Measurements from ENCODE around the gene ING2. TPM values are rescaled to one million over a fixed set of nuclear protein-coding genes. Genes with fewer than 3 reads are reported as not detected.

The ING2 gene
- total and polyA plus RNA-seq, 10 of the 15 experiments (the other 5 are each of a cell fraction or from before 2014, with no cell fraction given): 3.3 to 16.1 (median 10.9) TPM

DNA sequence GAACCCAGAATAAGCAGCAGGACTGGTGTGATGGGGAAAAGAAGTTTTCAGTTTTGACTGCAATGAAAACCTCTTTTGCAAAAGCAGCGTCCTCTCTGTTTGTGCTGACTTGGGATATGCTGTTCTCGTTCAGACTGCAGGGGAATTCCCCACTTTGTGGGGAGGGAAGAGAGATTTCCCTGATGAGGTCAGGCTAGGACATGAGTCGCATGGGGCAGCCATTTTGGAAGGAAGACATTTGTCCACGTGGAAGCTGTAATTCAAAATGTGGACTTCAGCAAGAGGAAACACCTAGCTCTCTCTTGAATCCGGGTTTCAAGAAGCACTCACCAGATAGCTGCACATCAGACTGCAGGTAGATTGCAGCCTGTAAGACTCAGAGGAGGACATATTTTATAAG, 39.3 kb downstream of the ING2 start:
- Histone ChIP-seq H3K4me3 (no peak overlapping the region), H3K36me3 (ENCODE audit: control insufficient read depth in 2 of 2, insufficient read depth in 2 of 2, low read length in 1 of 2) (no peaks in the 10 kb centered on the region), H3K4me1 (ENCODE audit: control insufficient read depth, insufficient read depth, low read length) (no peaks in the 10 kb centered on the region), H3K9me3 (replicated peaks; ENCODE audit: control insufficient read depth, insufficient read depth, low read length) (no peaks in the 10 kb centered on the region; the same call in 2 of the 3 replicates), H2AFZ (ENCODE audit: control insufficient read depth, low read depth, low read length) (no peak overlapping the region), H3K27me3 (replicated peaks in 1 of 2; ENCODE audit: control insufficient read depth in 2 of 2, insufficient read depth in 2 of 2, low read length in 1 of 2) (no peaks in the 10 kb centered on the region), H3K9ac (ENCODE audit: control insufficient read depth, insufficient read depth, low read length) (no peak overlapping the region), H3K4me2 (ENCODE audit: control insufficient read depth, insufficient read depth) (no peak overlapping the region), H3K79me2 (ENCODE audit: control insufficient read depth, insufficient read depth, low read length) (no peaks in the 10 kb centered on the region), H4K20me1 (ENCODE audit: control insufficient read depth, insufficient read depth) (no peaks in the 10 kb centered on the region), H3K27ac (ENCODE audit: control insufficient read depth, insufficient read depth) (no peak overlapping the region)
- in situ Hi-C loops (cut with MboI) (no loop called here), intact Hi-C loops (cut with micrococcal nuclease; ENCODE audit: unreplicated experiment) (no loop called here)
- DNase-seq (ENCODE audit: low read depth, low spot score) (no peak), ATAC-seq (no peak), FAIRE-seq (no peak)
- CTCF ChIA-PET: no interaction called here
- TF ChIP-seq, protein P1, sequence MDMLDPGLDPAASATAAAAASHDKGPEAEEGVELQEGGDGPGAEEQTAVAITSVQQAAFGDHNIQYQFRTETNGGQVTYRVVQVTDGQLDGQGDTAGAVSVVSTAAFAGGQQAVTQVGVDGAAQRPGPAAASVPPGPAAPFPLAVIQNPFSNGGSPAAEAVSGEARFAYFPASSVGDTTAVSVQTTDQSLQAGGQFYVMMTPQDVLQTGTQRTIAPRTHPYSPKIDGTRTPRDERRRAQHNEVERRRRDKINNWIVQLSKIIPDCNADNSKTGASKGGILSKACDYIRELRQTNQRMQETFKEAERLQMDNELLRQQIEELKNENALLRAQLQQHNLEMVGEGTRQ (IDR thresholded peaks at IDR 0.05; ENCODE audit: borderline replicate concordance, low read depth, low read length): no peak
- peak; percentile 85 for TF ChIP-seq YY1 (IDR thresholded peaks at IDR 0.05; ENCODE audit: low read depth, low read length)
- SMC1A ChIA-PET (ENCODE audit: uncharacterized antibody, unreplicated experiment): no interaction called here
- WGBS (ENCODE audit: insufficient coverage, insufficient replicate concordance, low lambda C conversion rate, missing lambda C conversion rate): 41% methylated on average over 5 of the region's 5 CpGs
- RAD21 ChIA-PET (ENCODE audit: unreplicated experiment): no interaction called here
- POLR2A ChIA-PET: no interaction called here
- no TSS peak for BruUV-seq (replicated peaks)

DNA sequence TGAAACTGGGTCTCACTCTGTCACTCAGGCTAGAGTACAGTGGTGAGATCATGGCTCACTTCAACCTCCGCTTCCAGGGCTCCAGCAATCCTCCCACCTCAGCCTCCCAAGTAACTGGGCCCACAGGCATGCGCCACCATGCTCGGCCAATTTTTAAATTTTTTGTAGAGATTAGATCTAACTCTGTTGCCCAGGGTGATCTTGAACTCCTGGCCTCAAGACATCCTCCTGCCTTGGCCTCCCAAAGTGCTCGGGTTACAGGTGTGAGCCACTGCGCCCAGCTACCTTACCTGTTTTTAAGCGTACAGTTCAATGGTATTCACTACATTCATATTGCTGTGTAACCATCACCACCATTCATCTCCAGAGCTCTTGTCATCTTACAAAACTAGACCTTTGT, 41.5 kb downstream of the ING2 start:
- ChIA-PET CTCF (no interaction called here), SMC1A (ENCODE audit: uncharacterized antibody, unreplicated experiment) (no interaction called here), RAD21 (ENCODE audit: unreplicated experiment) (no interaction called here), POLR2A (no interaction called here)
- Histone ChIP-seq H4K20me1 (ENCODE audit: control insufficient read depth, insufficient read depth) (no peaks in the 10 kb centered on the region), H3K9ac (ENCODE audit: control insufficient read depth, insufficient read depth, low read length) (no peak overlapping the region), H3K4me2 (ENCODE audit: control insufficient read depth, insufficient read depth) (no peak overlapping the region), H2AFZ (ENCODE audit: control insufficient read depth, low read depth, low read length) (no peak overlapping the region), H3K4me3 (no peak overlapping the region), H3K27ac (ENCODE audit: control insufficient read depth, insufficient read depth) (no peak overlapping the region), H3K9me3 (replicated peaks; ENCODE audit: control insufficient read depth, insufficient read depth, low read length) (no peaks in the 10 kb centered on the region; the same call in 2 of the 3 replicates), H3K79me2 (ENCODE audit: control insufficient read depth, insufficient read depth, low read length) (no peaks in the 10 kb centered on the region), H3K4me1 (ENCODE audit: control insufficient read depth, insufficient read depth, low read length) (no peaks in the 10 kb centered on the region), H3K27me3 (replicated peaks in 1 of 2; ENCODE audit: control insufficient read depth in 2 of 2, insufficient read depth in 2 of 2, low read length in 1 of 2) (no peaks in the 10 kb centered on the region), H3K36me3 (ENCODE audit: control insufficient read depth in 2 of 2, insufficient read depth in 2 of 2, low read length in 1 of 2) (no peaks in the 10 kb centered on the region)
- intact Hi-C loops (cut with micrococcal nuclease; ENCODE audit: unreplicated experiment): no loop called here
- BruUV-seq (replicated peaks): no TSS peak
- ATAC-seq: no peak
- FAIRE-seq: no peak
- in situ Hi-C loops (cut with MboI): no loop called here
- no peak for DNase-seq (ENCODE audit: low read depth, low spot score)
- 65% methylated on average over 6 of the region's 6 CpGs for WGBS (ENCODE audit: insufficient coverage, insufficient replicate concordance, low lambda C conversion rate, missing lambda C conversion rate)
- TF ChIP-seq, protein P1 (IDR thresholded peaks at IDR 0.05; ENCODE audit: borderline replicate concordance, low read depth, low read length): no peak
- TF ChIP-seq ASH2L (IDR thresholded peaks at IDR 0.05; ENCODE audit: borderline replicate concordance, low read depth): no peak
- TF ChIP-seq, protein P2, sequence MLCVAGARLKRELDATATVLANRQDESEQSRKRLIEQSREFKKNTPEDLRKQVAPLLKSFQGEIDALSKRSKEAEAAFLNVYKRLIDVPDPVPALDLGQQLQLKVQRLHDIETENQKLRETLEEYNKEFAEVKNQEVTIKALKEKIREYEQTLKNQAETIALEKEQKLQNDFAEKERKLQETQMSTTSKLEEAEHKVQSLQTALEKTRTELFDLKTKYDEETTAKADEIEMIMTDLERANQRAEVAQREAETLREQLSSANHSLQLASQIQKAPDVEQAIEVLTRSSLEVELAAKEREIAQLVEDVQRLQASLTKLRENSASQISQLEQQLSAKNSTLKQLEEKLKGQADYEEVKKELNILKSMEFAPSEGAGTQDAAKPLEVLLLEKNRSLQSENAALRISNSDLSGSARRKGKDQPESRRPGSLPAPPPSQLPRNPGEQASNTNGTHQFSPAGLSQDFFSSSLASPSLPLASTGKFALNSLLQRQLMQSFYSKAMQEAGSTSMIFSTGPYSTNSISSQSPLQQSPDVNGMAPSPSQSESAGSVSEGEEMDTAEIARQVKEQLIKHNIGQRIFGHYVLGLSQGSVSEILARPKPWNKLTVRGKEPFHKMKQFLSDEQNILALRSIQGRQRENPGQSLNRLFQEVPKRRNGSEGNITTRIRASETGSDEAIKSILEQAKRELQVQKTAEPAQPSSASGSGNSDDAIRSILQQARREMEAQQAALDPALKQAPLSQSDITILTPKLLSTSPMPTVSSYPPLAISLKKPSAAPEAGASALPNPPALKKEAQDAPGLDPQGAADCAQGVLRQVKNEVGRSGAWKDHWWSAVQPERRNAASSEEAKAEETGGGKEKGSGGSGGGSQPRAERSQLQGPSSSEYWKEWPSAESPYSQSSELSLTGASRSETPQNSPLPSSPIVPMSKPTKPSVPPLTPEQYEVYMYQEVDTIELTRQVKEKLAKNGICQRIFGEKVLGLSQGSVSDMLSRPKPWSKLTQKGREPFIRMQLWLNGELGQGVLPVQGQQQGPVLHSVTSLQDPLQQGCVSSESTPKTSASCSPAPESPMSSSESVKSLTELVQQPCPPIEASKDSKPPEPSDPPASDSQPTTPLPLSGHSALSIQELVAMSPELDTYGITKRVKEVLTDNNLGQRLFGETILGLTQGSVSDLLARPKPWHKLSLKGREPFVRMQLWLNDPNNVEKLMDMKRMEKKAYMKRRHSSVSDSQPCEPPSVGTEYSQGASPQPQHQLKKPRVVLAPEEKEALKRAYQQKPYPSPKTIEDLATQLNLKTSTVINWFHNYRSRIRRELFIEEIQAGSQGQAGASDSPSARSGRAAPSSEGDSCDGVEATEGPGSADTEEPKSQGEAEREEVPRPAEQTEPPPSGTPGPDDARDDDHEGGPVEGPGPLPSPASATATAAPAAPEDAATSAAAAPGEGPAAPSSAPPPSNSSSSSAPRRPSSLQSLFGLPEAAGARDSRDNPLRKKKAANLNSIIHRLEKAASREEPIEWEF (IDR thresholded peaks at IDR 0.05; ENCODE audit: insufficient replicate concordance, low read depth, low read length): no peak
- TF ChIP-seq, protein P3, sequence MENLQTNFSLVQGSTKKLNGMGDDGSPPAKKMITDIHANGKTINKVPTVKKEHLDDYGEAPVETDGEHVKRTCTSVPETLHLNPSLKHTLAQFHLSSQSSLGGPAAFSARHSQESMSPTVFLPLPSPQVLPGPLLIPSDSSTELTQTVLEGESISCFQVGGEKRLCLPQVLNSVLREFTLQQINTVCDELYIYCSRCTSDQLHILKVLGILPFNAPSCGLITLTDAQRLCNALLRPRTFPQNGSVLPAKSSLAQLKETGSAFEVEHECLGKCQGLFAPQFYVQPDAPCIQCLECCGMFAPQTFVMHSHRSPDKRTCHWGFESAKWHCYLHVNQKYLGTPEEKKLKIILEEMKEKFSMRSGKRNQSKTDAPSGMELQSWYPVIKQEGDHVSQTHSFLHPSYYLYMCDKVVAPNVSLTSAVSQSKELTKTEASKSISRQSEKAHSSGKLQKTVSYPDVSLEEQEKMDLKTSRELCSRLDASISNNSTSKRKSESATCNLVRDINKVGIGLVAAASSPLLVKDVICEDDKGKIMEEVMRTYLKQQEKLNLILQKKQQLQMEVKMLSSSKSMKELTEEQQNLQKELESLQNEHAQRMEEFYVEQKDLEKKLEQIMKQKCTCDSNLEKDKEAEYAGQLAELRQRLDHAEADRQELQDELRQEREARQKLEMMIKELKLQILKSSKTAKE (IDR thresholded peaks at IDR 0.05; ENCODE audit: low read depth, poor library complexity, severe bottlenecking): no peak
- TF ChIP-seq MEF2B (IDR thresholded peaks at IDR 0.05; ENCODE audit: partially characterized antibody, poor library complexity, severe bottlenecking): no peak
- no peak for TF ChIP-seq KDM1A (IDR thresholded peaks at IDR 0.05; ENCODE audit: borderline replicate concordance)
